ENCODE measurements around the gene COA7. TPM values are rescaled to one million over a fixed set of nuclear protein-coding genes. Genes with fewer than 3 reads are reported as not detected.

The COA7 gene
- polyA plus RNA-seq, 1 of the 3 experiments (the other 2 are of a cell fraction): 9.0 TPM

DNA sequence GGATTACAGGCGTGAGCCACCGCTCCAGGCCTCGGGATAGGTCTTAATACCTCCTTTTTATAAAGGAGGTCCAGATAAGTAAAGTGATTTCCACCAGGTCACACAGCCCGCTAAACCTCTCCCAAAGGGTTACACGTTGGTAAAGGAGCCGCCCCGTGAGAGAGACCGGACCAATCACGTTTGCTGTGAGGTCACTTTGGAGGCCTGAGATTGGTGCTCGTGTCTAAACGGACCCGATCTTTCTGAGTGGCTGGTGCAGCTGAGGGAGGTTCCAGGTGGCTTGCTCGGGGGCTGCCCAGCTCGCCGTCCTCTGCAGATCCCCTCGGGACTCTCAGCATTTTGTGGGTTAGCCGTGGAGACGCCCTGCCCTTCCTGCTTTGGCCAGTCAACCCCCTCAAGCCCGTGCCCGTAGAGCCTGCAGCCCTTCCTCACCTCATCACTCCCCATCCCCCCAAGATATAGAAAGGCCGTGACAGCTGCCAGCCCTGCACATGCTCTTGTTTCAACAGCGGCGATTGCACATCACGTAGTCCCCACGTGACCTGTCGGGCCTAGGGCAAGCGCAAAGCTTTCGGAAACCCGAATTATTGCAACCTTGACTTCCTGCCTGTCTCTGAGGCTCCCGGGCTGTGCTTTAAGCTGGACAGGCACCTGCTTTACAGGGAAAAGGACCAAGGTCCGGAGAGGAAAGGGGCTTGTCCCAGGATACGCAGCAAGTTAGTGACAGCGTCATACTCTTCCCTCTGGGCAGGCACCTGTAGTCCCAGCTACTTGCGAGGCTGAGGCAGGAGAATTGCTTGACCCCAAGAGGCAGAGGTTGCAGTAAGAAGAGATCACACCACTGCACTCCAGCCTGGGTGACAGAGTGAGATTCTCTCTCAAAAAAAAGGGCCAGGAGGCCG lies 5.0 kb upstream of the COA7 start (continued):
- TF ChIP-seq, protein P1, sequence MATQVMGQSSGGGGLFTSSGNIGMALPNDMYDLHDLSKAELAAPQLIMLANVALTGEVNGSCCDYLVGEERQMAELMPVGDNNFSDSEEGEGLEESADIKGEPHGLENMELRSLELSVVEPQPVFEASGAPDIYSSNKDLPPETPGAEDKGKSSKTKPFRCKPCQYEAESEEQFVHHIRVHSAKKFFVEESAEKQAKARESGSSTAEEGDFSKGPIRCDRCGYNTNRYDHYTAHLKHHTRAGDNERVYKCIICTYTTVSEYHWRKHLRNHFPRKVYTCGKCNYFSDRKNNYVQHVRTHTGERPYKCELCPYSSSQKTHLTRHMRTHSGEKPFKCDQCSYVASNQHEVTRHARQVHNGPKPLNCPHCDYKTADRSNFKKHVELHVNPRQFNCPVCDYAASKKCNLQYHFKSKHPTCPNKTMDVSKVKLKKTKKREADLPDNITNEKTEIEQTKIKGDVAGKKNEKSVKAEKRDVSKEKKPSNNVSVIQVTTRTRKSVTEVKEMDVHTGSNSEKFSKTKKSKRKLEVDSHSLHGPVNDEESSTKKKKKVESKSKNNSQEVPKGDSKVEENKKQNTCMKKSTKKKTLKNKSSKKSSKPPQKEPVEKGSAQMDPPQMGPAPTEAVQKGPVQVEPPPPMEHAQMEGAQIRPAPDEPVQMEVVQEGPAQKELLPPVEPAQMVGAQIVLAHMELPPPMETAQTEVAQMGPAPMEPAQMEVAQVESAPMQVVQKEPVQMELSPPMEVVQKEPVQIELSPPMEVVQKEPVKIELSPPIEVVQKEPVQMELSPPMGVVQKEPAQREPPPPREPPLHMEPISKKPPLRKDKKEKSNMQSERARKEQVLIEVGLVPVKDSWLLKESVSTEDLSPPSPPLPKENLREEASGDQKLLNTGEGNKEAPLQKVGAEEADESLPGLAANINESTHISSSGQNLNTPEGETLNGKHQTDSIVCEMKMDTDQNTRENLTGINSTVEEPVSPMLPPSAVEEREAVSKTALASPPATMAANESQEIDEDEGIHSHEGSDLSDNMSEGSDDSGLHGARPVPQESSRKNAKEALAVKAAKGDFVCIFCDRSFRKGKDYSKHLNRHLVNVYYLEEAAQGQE (IDR thresholded peaks at IDR 0.05; ENCODE audit: low read depth, low read length): no peak
- TF ChIP-seq, protein P2, sequence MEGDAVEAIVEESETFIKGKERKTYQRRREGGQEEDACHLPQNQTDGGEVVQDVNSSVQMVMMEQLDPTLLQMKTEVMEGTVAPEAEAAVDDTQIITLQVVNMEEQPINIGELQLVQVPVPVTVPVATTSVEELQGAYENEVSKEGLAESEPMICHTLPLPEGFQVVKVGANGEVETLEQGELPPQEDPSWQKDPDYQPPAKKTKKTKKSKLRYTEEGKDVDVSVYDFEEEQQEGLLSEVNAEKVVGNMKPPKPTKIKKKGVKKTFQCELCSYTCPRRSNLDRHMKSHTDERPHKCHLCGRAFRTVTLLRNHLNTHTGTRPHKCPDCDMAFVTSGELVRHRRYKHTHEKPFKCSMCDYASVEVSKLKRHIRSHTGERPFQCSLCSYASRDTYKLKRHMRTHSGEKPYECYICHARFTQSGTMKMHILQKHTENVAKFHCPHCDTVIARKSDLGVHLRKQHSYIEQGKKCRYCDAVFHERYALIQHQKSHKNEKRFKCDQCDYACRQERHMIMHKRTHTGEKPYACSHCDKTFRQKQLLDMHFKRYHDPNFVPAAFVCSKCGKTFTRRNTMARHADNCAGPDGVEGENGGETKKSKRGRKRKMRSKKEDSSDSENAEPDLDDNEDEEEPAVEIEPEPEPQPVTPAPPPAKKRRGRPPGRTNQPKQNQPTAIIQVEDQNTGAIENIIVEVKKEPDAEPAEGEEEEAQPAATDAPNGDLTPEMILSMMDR (IDR thresholded peaks at IDR 0.05): no peak
- TF ChIP-seq, protein P3, sequence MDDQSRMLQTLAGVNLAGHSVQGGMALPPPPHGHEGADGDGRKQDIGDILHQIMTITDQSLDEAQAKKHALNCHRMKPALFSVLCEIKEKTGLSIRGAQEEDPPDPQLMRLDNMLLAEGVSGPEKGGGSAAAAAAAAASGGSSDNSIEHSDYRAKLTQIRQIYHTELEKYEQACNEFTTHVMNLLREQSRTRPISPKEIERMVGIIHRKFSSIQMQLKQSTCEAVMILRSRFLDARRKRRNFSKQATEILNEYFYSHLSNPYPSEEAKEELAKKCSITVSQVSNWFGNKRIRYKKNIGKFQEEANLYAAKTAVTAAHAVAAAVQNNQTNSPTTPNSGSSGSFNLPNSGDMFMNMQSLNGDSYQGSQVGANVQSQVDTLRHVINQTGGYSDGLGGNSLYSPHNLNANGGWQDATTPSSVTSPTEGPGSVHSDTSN (IDR thresholded peaks at IDR 0.05): peak; percentile 40; the same call in 1 of the 2 replicates
- no peak for TF ChIP-seq FOXM1 (IDR thresholded peaks at IDR 0.05; ENCODE audit: low read depth)
- TF ChIP-seq, protein P4, sequence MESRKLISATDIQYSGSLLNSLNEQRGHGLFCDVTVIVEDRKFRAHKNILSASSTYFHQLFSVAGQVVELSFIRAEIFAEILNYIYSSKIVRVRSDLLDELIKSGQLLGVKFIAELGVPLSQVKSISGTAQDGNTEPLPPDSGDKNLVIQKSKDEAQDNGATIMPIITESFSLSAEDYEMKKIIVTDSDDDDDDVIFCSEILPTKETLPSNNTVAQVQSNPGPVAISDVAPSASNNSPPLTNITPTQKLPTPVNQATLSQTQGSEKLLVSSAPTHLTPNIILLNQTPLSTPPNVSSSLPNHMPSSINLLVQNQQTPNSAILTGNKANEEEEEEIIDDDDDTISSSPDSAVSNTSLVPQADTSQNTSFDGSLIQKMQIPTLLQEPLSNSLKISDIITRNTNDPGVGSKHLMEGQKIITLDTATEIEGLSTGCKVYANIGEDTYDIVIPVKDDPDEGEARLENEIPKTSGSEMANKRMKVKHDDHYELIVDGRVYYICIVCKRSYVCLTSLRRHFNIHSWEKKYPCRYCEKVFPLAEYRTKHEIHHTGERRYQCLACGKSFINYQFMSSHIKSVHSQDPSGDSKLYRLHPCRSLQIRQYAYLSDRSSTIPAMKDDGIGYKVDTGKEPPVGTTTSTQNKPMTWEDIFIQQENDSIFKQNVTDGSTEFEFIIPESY (IDR thresholded peaks at IDR 0.05; ENCODE audit: borderline replicate concordance, low read depth): no peak
- TF ChIP-seq, protein P5, sequence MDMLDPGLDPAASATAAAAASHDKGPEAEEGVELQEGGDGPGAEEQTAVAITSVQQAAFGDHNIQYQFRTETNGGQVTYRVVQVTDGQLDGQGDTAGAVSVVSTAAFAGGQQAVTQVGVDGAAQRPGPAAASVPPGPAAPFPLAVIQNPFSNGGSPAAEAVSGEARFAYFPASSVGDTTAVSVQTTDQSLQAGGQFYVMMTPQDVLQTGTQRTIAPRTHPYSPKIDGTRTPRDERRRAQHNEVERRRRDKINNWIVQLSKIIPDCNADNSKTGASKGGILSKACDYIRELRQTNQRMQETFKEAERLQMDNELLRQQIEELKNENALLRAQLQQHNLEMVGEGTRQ (IDR thresholded peaks at IDR 0.05; ENCODE audit: borderline replicate concordance, low read depth, low read length): peak; percentile 80
- TF ChIP-seq FOSL2 (IDR thresholded peaks at IDR 0.05; ENCODE audit: borderline replicate concordance, low read depth): no peak
- peak; percentile 42; the same call in 1 of the 2 replicates for TF ChIP-seq NRF1 (IDR thresholded peaks at IDR 0.05; ENCODE audit: low read depth, low read length)
- no peak for TF ChIP-seq EZH2phosphoT487 (IDR thresholded peaks at IDR 0.05; ENCODE audit: borderline replicate concordance, low read depth)
- TF ChIP-seq MXI1 (IDR thresholded peaks at IDR 0.05; ENCODE audit: low read depth, low read length): peak; percentile 99
- TF ChIP-seq FOXJ3 (CRISPR knock-in tag; IDR thresholded peaks at IDR 0.05): no peak; the same call in 1 of the 2 replicates
- TF ChIP-seq TAF1 (IDR thresholded peaks at IDR 0.05; ENCODE audit: borderline replicate concordance, low read depth, low read length): no peak
- no peak for TF ChIP-seq SMC3 (IDR thresholded peaks at IDR 0.05; ENCODE audit: low read depth, low read length)
- TF ChIP-seq YY1 (IDR thresholded peaks at IDR 0.05; ENCODE audit: low read depth): no peak
- TF ChIP-seq TCF12 (IDR thresholded peaks at IDR 0.05): no peak; the same call in 1 of the 2 replicates
